Body of pancreas (tissue), 4 donors: ENCODE measurements around the gene RBM26.

Experiments used
- POLR2A ChIP-seq, 3 donors: fragments of 450-650 bp; IDR thresholded peaks; one replicate each; pipeline ENCODE4 v1.6.1; 2016; ENCODE audit warnings: antibody characterized with exemption in 3 of 3, mild to moderate bottlenecking in 2 of 3
- TF ChIP-seq, protein P1 (sequence below), 7 experiments: fragments of 450-650 bp in 4 of 7; fragments of 200-600 bp in 3 of 7; sonication (generic) in 3 of 7; IDR thresholded peaks; one replicate each; pipeline ENCODE4 v1.5.1; 2016 to 2019; ENCODE audit warnings: antibody characterized with exemption in 7 of 7

DNA sequence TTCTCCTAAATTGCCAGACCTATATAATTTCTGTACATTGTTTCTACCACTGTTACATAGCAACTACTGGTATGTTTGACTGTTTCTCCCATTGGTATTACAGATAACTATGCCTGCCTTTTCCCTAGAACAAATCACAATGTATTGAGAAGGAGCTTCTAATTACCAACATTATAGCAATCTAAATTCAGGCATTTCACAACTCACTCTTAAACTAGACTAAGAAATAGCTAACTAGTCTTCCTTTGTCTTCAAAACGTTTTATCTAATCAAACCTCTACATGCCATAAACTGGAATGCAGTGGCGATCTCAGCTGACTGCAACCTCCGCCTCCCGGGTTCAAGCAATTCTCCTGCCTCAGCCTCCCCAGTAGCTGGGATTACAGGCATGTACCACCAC, 18.2 kb downstream of the RBM26 start:
- TF ChIP-seq POLR2A (IDR thresholded peaks at IDR 0.05) = no peak
- TF ChIP-seq, protein P1, sequence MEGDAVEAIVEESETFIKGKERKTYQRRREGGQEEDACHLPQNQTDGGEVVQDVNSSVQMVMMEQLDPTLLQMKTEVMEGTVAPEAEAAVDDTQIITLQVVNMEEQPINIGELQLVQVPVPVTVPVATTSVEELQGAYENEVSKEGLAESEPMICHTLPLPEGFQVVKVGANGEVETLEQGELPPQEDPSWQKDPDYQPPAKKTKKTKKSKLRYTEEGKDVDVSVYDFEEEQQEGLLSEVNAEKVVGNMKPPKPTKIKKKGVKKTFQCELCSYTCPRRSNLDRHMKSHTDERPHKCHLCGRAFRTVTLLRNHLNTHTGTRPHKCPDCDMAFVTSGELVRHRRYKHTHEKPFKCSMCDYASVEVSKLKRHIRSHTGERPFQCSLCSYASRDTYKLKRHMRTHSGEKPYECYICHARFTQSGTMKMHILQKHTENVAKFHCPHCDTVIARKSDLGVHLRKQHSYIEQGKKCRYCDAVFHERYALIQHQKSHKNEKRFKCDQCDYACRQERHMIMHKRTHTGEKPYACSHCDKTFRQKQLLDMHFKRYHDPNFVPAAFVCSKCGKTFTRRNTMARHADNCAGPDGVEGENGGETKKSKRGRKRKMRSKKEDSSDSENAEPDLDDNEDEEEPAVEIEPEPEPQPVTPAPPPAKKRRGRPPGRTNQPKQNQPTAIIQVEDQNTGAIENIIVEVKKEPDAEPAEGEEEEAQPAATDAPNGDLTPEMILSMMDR (IDR thresholded peaks at IDR 0.05) = no peak
